ENCODE data around the gene QSOX2.

QSOX2 gene

GRCh38 chr9:136222166-136222905 is 23.3 kb downstream of the QSOX2 start:
- DNase-seq (ENCODE audit: low spot score): no peak

- no peak for DNase-seq (ENCODE audit: low spot score)
These were observed 25.4 kb downstream of the QSOX2 start for GRCh38 chr9:136220017-136220729.

- DNase-seq (ENCODE audit: low spot score): no peak
These were observed 26.3 kb downstream of the QSOX2 start for GRCh38 chr9:136219276-136219675.

- no peak for DNase-seq (ENCODE audit: low spot score)
These were observed 26.9 kb downstream of the QSOX2 start for GRCh38 chr9:136218673-136219072.

GRCh38 chr9:136218271-136218670 is 27.3 kb downstream of the QSOX2 start:
- DNase-seq (ENCODE audit: low spot score): no peak

GRCh38 chr9:136216541-136217244 is 28.9 kb downstream of the QSOX2 start:
- no peak for DNase-seq (ENCODE audit: low spot score)

GRCh38 chr9:136213733-136214132 is 31.9 kb downstream of the QSOX2 start:
- no peak for DNase-seq (ENCODE audit: low spot score)

- no peak for DNase-seq (ENCODE audit: low spot score)
These were observed 33.2 kb downstream of the QSOX2 start for GRCh38 chr9:136212345-136212950.

GRCh38 chr9:136211441-136212344 is 33.9 kb downstream of the QSOX2 start:
- DNase-seq (ENCODE audit: low spot score): no peak

GRCh38 chr9:136211006-136211405 is 34.6 kb downstream of the QSOX2 start:
- no peak for DNase-seq (ENCODE audit: low spot score)

- DNase-seq (ENCODE audit: low spot score): no peak
These were observed 35.3 kb downstream of the QSOX2 start for GRCh38 chr9:136210276-136210675.

GRCh38 chr9:136209786-136210185 is 35.8 kb downstream of the QSOX2 start:
- DNase-seq (ENCODE audit: low spot score): no peak

- DNase-seq (ENCODE audit: low spot score): no peak
These were observed 36.4 kb downstream of the QSOX2 start for GRCh38 chr9:136209232-136209631.

GRCh38 chr9:136208675-136209074 is 36.9 kb downstream of the QSOX2 start:
- DNase-seq (ENCODE audit: low spot score): no peak

- no peak for DNase-seq (ENCODE audit: low spot score)
These were observed 38.0 kb downstream of the QSOX2 start for GRCh38 chr9:136207616-136208015.

GRCh38 chr9:136206602-136207275 is 38.9 kb downstream of the QSOX2 start:
- no peak for DNase-seq (ENCODE audit: low spot score)

- no peak for DNase-seq (ENCODE audit: low spot score)
These were observed 40.0 kb downstream of the QSOX2 start for GRCh38 chr9:136205707-136205992.

- DNase-seq (ENCODE audit: low spot score): no peak
These were observed 40.5 kb downstream of the QSOX2 start, which contains the start of gene LHX3 for GRCh38 chr9:136204838-136205706. TSS of gene LHX3 (minus strand) at chr9:136205128. CDS start at chr9:136205012, 116 bp downstream.

- no peak for DNase-seq (ENCODE audit: low spot score)
These were observed 41.3 kb downstream of the QSOX2 start for GRCh38 chr9:136204145-136204805.
